HepG2 (cell line): Measurements from ENCODE around the gene LDB2. TPM values are rescaled to one million over a fixed set of nuclear protein-coding genes. Genes with fewer than 3 reads are reported as not detected.

Experiments
- ATAC-seq: fragments of 200-7000 bp; cut with Tn5 transposase; 3 replicates; pipeline ENCODE4 v1.9.1; 2020; ENCODE audit warnings: mild to moderate bottlenecking, moderate library complexity
- BruUV-seq: library from RNA; stranded (reverse); fragments of 400-500 nt; replicated peaks from 2 replicates; lab custom pipeline; 2021; lab: Mats Ljungman, UMichigan
- CTCF ChIA-PET: fragments of 300-600 bp; formaldehyde crosslinking; extraction: SDS; loops from one replicate; lab custom pipeline; 2021; ENCODE audit warnings: low total read pairs, inconsistent platforms, low intra/inter-chr PET ratio; lab: Yijun Ruan, JAX
- POLR2A ChIA-PET: fragments of 350-600 bp; sonication (Branson Sonifier 250); formaldehyde crosslinking; loops from one replicate; lab custom pipeline; 2020; ENCODE audit warnings: antibody characterized with exemption, inconsistent platforms; lab: Yijun Ruan, JAX
- DNase-seq: peaks from one replicate; pipeline ENCODE4 v3.0.0-alpha.2; 2015; ENCODE audit warnings: low spot score
- FAIRE-seq: peaks from 3 replicates; lab custom pipeline; 2011; peaks lifted over from hg19 to GRCh38; lab: Jason Lieb, UNC
- H2AFZ ChIP-seq: one replicate; pipeline ENCODE4 v1.6.1; 2011; ENCODE audit warnings: low read length, inconsistent platforms
- H3K27ac ChIP-seq: fragments of 300-600 bp; 3 replicates; pipeline ENCODE4 v1.8.0; 2011; ENCODE audit warnings: mixed run types, mild to moderate bottlenecking, mixed read lengths, low read length, inconsistent platforms; ENCODE audit not compliant: insufficient read depth; ENCODE audit errors: extremely low read length
- H3K27me3 ChIP-seq, 2 experiments: fragments of 200-600 bp in 1 of 2; 2 replicates in 1 of 2; 3 replicates in 1 of 2; pipeline versions ENCODE4 v1.6.0 to v1.8.0; 2011; ENCODE audit warnings: low read length in 2 of 2, mild to moderate bottlenecking in 2 of 2, moderate library complexity in 2 of 2, inconsistent platforms in 1 of 2; ENCODE audit not compliant: insufficient read depth in 2 of 2, control insufficient read depth in 1 of 2
- H3K36me3 ChIP-seq, 2 experiments: fragments of 200-600 bp in 1 of 2; replicated peaks in 1 of 2; 2 replicates in 1 of 2; 3 replicates in 1 of 2; pipeline versions ENCODE4 v1.5.1 to v1.8.0; 2011; ENCODE audit warnings: low read length in 2 of 2, inconsistent platforms in 1 of 2; ENCODE audit not compliant: insufficient read depth in 2 of 2, control insufficient read depth in 1 of 2
- H3K4me1 ChIP-seq: 2 replicates; pipeline ENCODE4 v1.5.1; 2012; ENCODE audit warnings: low read length, inconsistent platforms; ENCODE audit not compliant: insufficient read depth
- H3K4me2 ChIP-seq: 2 replicates; pipeline ENCODE4 v1.6.0; 2011; ENCODE audit warnings: low read depth, low read length, inconsistent platforms
- H3K4me3 ChIP-seq, 3 experiments: fragments of 200-600 bp in 1 of 3; sonication (generic), shearing (Covaris generic) in 1 of 3; replicated peaks in 1 of 3; 2 replicates each; pipeline ENCODE4 v1.5.1; 2011 to 2016; ENCODE audit warnings: low read length in 3 of 3, inconsistent platforms in 2 of 3, low read depth in 2 of 3, mild to moderate bottlenecking in 2 of 3, control low read depth in 1 of 3, mixed read lengths in 1 of 3; ENCODE audit not compliant: insufficient read depth in 1 of 3
- H3K79me2 ChIP-seq: one replicate; pipeline ENCODE4 v1.6.1; 2011; ENCODE audit warnings: low read length, inconsistent platforms; ENCODE audit not compliant: insufficient read depth
- H3K9ac ChIP-seq: 2 replicates; pipeline ENCODE4 v1.6.0; 2011; ENCODE audit warnings: mild to moderate bottlenecking, low read depth, low read length, inconsistent platforms; ENCODE audit not compliant: insufficient read depth
- H3K9me3 ChIP-seq: 2 replicates; pipeline ENCODE4 v1.5.1; 2012; ENCODE audit warnings: mild to moderate bottlenecking, low read length
- H4K20me1 ChIP-seq: 2 replicates; pipeline ENCODE4 v1.6.0; 2011; ENCODE audit warnings: inconsistent platforms, mild to moderate bottlenecking, low read length, moderate library complexity; ENCODE audit not compliant: insufficient read depth
- FLYWCH1 ChIP-seq: sonication (generic); formaldehyde crosslinking; IDR thresholded peaks from 2 replicates; pipeline ENCODE4 v1.8.1; 2023; ENCODE audit warnings: mild to moderate bottlenecking, missing genetic modification reagents
- FOSL1 ChIP-seq: sonication (generic); formaldehyde crosslinking; IDR thresholded peaks from 2 replicates; pipeline ENCODE4 v1.9.0; 2021; ENCODE audit warnings: missing genetic modification reagents, borderline replicate concordance
- HNF4A ChIP-seq: sonication (generic); formaldehyde crosslinking; IDR thresholded peaks from 2 replicates; pipeline ENCODE4 v1.4.0; 2020; ENCODE audit warnings: missing genetic modification reagents
- JUNB ChIP-seq: sonication (generic); formaldehyde crosslinking; IDR thresholded peaks from 2 replicates; pipeline ENCODE4 v1.8.0; 2022; ENCODE audit warnings: missing genetic modification reagents, mild to moderate bottlenecking, borderline replicate concordance
- KMT2A ChIP-seq: sonication (generic); formaldehyde crosslinking; IDR thresholded peaks from 2 replicates; pipeline ENCODE4 v1.4.0; 2020; ENCODE audit warnings: missing genetic modification reagents
- KMT2B ChIP-seq: IDR thresholded peaks from 2 replicates; pipeline ENCODE4 v1.6.1; 2016; ENCODE audit warnings: missing genetic modification reagents, missing compliant biosample characterization
- MYC ChIP-seq: sonication (generic); formaldehyde crosslinking; IDR thresholded peaks from 2 replicates; pipeline ENCODE4 v1.9.0; 2021; ENCODE audit warnings: missing genetic modification reagents, borderline replicate concordance
- NFKB2 ChIP-seq: sonication (generic); formaldehyde crosslinking; IDR thresholded peaks from 2 replicates; pipeline ENCODE4 v1.4.0; 2020; ENCODE audit warnings: missing genetic modification reagents, borderline replicate concordance
- STAG1 ChIP-seq: sonication (generic); formaldehyde crosslinking; IDR thresholded peaks from 2 replicates; pipeline ENCODE4 v1.4.0; 2020; ENCODE audit warnings: missing genetic modification reagents
- SUZ12 ChIP-seq: fragments of 150-350 bp; IDR thresholded peaks from 2 replicates; pipeline ENCODE4 v1.6.1; 2014; ENCODE audit warnings: low read depth, low read length
- ZNF253 ChIP-seq: sonication (generic); formaldehyde crosslinking; IDR thresholded peaks from 2 replicates; pipeline ENCODE4 v1.8.0; 2022; ENCODE audit warnings: mild to moderate bottlenecking, missing genetic modification reagents, borderline replicate concordance
- ZNF749 ChIP-seq: sonication (generic); formaldehyde crosslinking; IDR thresholded peaks from 2 replicates; pipeline ENCODE4 v1.8.0; 2022; ENCODE audit warnings: mild to moderate bottlenecking, missing genetic modification reagents, moderate library complexity, borderline replicate concordance
- ZSCAN21 ChIP-seq: sonication (generic); formaldehyde crosslinking; IDR thresholded peaks from 2 replicates; pipeline ENCODE4 v1.8.0; 2022; ENCODE audit warnings: mild to moderate bottlenecking, missing genetic modification reagents, moderate library complexity, borderline replicate concordance
- WGBS: methylation state at CpG from one replicate; pipeline ENCODE4 v1.1.6; 2017; ENCODE audit warnings: low lambda C conversion rate; 5-methylcytosine and 5-hydroxymethylcytosine counted together
- in situ Hi-C: cut with HindIII; loops from 2 replicates; pipeline ENCODE4 v1.10.0; 2017; ENCODE audit warnings: low pct_unique_long_range_greater_than_20kb; ENCODE audit not compliant: extremely low pct_ligation_motif_present
- intact Hi-C: fragments of 100-400 bp; cut with micrococcal nuclease; formaldehyde crosslinking; loops from one replicate; pipeline ENCODE4 v1.10.0; 2022; ENCODE audit not compliant: unreplicated experiment
- polyA plus RNA-seq, 8 experiments: library from polyadenylated mRNA; depleted of rRNA in 3 of 8; stranded (reverse) in 7 of 8; unstranded in 1 of 8; fragments of >200 nt; fragmentation: Illumina TruSeq in 4 of 8; extraction: Trizol in 4 of 8; gene quantifications; 2 replicates each; pipeline versions ENCODE4 v1.2.1 to v1.2.3, GENCODE V29; 2011 to 2016; ENCODE audit warnings: low read depth in 4 of 8, missing spikeins in 1 of 8, mixed read lengths in 1 of 8; ENCODE audit not compliant: insufficient read depth in 1 of 8
- total RNA-seq, 5 experiments: library from RNA; depleted of rRNA; stranded (reverse); fragments of >200 nt; fragmentation: Illumina TruSeq; extraction: Trizol; gene quantifications; 2 replicates each; pipeline ENCODE4 v1.2.3, GENCODE V29; 2016; ENCODE audit warnings: low read depth in 1 of 5
- TF ChIP-seq, protein P1 (sequence below): sonication (generic); formaldehyde crosslinking; IDR thresholded peaks from 2 replicates; pipeline ENCODE4 v1.8.1; 2023; ENCODE audit warnings: missing genetic modification reagents, inconsistent platforms, borderline replicate concordance
- TF ChIP-seq, protein P2 (sequence below): sonication (generic); formaldehyde crosslinking; conservative IDR thresholded peaks from 2 replicates; pipeline ENCODE4 v1.8.1; 2023; ENCODE audit warnings: missing genetic modification reagents

The LDB2 gene
- total and polyA plus RNA-seq, 2 of the 13 experiments (the other 11 are each of a cell fraction or from before 2014, with no cell fraction given) = not detected

DNA sequence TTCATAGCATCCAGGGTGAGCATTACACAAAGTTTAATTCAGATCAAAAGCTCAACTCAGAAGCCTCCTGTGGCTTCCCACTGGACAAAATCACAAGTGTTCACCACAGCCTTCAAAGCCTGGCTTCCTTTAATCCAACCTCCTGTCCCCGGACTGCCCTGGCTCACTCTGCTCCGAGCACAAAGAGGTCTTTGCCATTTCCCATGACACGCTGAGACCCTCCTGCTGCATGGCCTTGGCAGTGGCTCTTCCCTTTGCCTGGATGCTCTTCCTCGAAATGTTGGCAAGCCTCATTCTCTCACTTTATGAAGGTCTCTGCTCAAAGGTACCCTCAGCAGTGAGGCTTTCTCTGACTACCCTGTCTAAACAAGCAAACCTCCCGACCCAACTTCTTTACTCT lies 41.0 kb downstream of the LDB2 start (continued):
- TF ChIP-seq, protein P1, sequence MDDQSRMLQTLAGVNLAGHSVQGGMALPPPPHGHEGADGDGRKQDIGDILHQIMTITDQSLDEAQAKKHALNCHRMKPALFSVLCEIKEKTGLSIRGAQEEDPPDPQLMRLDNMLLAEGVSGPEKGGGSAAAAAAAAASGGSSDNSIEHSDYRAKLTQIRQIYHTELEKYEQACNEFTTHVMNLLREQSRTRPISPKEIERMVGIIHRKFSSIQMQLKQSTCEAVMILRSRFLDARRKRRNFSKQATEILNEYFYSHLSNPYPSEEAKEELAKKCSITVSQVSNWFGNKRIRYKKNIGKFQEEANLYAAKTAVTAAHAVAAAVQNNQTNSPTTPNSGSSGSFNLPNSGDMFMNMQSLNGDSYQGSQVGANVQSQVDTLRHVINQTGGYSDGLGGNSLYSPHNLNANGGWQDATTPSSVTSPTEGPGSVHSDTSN = no peak
- TF ChIP-seq, protein P2, sequence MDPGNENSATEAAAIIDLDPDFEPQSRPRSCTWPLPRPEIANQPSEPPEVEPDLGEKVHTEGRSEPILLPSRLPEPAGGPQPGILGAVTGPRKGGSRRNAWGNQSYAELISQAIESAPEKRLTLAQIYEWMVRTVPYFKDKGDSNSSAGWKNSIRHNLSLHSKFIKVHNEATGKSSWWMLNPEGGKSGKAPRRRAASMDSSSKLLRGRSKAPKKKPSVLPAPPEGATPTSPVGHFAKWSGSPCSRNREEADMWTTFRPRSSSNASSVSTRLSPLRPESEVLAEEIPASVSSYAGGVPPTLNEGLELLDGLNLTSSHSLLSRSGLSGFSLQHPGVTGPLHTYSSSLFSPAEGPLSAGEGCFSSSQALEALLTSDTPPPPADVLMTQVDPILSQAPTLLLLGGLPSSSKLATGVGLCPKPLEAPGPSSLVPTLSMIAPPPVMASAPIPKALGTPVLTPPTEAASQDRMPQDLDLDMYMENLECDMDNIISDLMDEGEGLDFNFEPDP (CRISPR knock-in tag) = no peak
- TF ChIP-seq, all 625 proteins: peak for 0

DNA sequence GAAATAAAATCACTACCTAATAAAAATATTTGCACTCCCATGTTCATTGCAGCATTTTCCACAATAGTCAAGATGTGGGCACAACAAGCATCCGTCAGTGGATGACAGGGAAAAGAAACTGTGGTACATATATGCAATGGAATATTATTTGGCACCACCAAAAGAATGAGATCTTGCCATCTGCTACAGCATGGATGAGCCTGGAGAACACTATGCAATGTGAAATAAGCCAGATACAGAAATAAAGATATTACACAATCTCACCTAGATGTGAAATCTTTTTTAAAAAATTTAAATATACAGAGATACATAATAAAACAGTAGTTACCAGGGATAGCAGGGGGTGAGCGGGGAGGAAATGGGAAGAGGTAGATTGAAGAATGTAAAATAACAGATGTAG lies 44.8 kb downstream of the LDB2 start:
- H3K4me3 ChIP-seq = no peak overlapping the region
- H2AFZ ChIP-seq = no peak overlapping the region
- H3K36me3 ChIP-seq = no peaks in the 10 kb centered on the region
- CTCF ChIA-PET = no interaction called here
- H3K27ac ChIP-seq = no peak overlapping the region
- no peak for DNase-seq
- POLR2A ChIA-PET = no interaction called here
- H4K20me1 ChIP-seq = no peaks in the 10 kb centered on the region
- BruUV-seq = no TSS peak
- in situ Hi-C loops (no loop called here), intact Hi-C loops (no loop called here)
- ATAC-seq = no peak
- H3K79me2 ChIP-seq = no peaks in the 10 kb centered on the region
- TF ChIP-seq ZNF253 (CRISPR knock-in tag) (no peak), STAG1 (CRISPR knock-in tag) (no peak), HNF4A (CRISPR knock-in tag) (no peak), MYC (CRISPR knock-in tag) (no peak), JUNB (CRISPR knock-in tag) (no peak), NFKB2 (CRISPR knock-in tag) (no peak), SUZ12 (no peak), KMT2B (CRISPR knock-in tag) (no peak), KMT2A (no peak), ZNF749 (no peak), ZSCAN21 (CRISPR knock-in tag) (no peak), FOSL1 (CRISPR knock-in tag) (no peak), FLYWCH1 (CRISPR knock-in tag) (no peak)
- 62% methylated on average over 2 of the region's 2 CpGs for WGBS
- no peaks in the 10 kb centered on the region for H3K4me1 ChIP-seq
- H3K4me2 ChIP-seq = no peak overlapping the region
- 0 out of 5 replicates have a peak, but pooled peaks cover 0 to 5% of the 10 kb centered on the region in 2 experiments for H3K27me3 ChIP-seq
- no peak overlapping the region for H3K9ac ChIP-seq
- FAIRE-seq = no peak
- no peaks in the 10 kb centered on the region for H3K9me3 ChIP-seq
